HT-29 (cell line): ENCODE measurements around the gene KCNH6. TPM values are rescaled to one million over a fixed set of nuclear protein-coding genes. Genes with fewer than 3 reads are reported as not detected.

Experiments
- DNase-seq: peaks from one replicate; pipeline ENCODE4 v3.0.0-alpha.2; 2015; ENCODE audit warnings: low spot score
- total RNA-seq: library from RNA; depleted of rRNA; stranded (reverse); fragments of >200 nt; shearing (Covaris generic); gene quantifications from 2 replicates; pipeline ENCODE4 v1.2.3, GENCODE V29; 2014

The KCNH6 gene
- total RNA-seq, 1 experiment from 2014 or later: 0.61 TPM

GRCh38 chr17:63549946-63550816, 27.0 kb downstream of the KCNH6 start, which contains the start of gene DCAF7:
Gene DCAF7, plus strand, starts transcription at chr17:63550477. Its CDS starts 201 bp downstream, at chr17:63550678.
- peak; percentile 98 for DNase-seq

GRCh38 chr17:63550817-63551639, 27.9 kb downstream of the KCNH6 start:
- DNase-seq: peak; percentile 44

GRCh38 chr17:63552211-63552610, 29.1 kb downstream of the KCNH6 start:
- no peak for DNase-seq

GRCh38 chr17:63555500-63556156, 32.5 kb downstream of the KCNH6 start:
- no peak for DNase-seq

GRCh38 chr17:63557416-63557815, 34.3 kb downstream of the KCNH6 start:
- no peak for DNase-seq

GRCh38 chr17:63558441-63558840, 35.3 kb downstream of the KCNH6 start:
- DNase-seq: no peak

- DNase-seq: no peak
Measured at GRCh38 chr17:63561819-63562218, 38.7 kb downstream of the KCNH6 start.

- DNase-seq: no peak
Measured at GRCh38 chr17:63563339-63563738, 40.2 kb downstream of the KCNH6 start.

GRCh38 chr17:63564562-63564961, 41.4 kb downstream of the KCNH6 start:
- DNase-seq: no peak

- DNase-seq: no peak
Measured at GRCh38 chr17:63567229-63567628, 44.1 kb downstream of the KCNH6 start.

- DNase-seq: no peak
Measured at GRCh38 chr17:63568563-63568962, 45.4 kb downstream of the KCNH6 start.

GRCh38 chr17:63571632-63572310, 48.6 kb downstream of the KCNH6 start:
- peak; percentile 25 for DNase-seq

GRCh38 chr17:63573634-63574033, 50.5 kb downstream of the KCNH6 start:
- peak; percentile 23 for DNase-seq

GRCh38 chr17:63578027-63578768, 55.0 kb downstream of the KCNH6 start:
- DNase-seq: no peak

- DNase-seq: no peak
Measured at GRCh38 chr17:63578769-63579111, 55.6 kb downstream of the KCNH6 start.

GRCh38 chr17:63579633-63580032, 56.5 kb downstream of the KCNH6 start:
- no peak for DNase-seq

- no peak for DNase-seq
Measured at GRCh38 chr17:63587770-63588169, 64.6 kb downstream of the KCNH6 start.

GRCh38 chr17:63588797-63589196, 65.6 kb downstream of the KCNH6 start:
- no peak for DNase-seq

GRCh38 chr17:63589646-63590045, 66.5 kb downstream of the KCNH6 start:
- DNase-seq: no peak

GRCh38 chr17:63592797-63593196, 69.6 kb downstream of the KCNH6 start:
- DNase-seq: no peak

GRCh38 chr17:63595132-63595531, 72.0 kb downstream of the KCNH6 start:
- DNase-seq: no peak
